Mesendoderm (in vitro differentiated cells): ENCODE data around the gene RPS5.

ENCODE experiments used
- DNase-seq: peaks from one replicate; pipeline ENCODE4 v3.0.0; 2013
- H2AK5ac ChIP-seq: 2 replicates; pipeline ENCODE4 v1.6.1; 2013; ENCODE audit warnings: low read length, inconsistent platforms
- H2BK120ac ChIP-seq: 2 replicates; pipeline ENCODE4 v1.6.1; 2013; ENCODE audit warnings: low read depth, mild to moderate bottlenecking, low read length, moderate library complexity, mixed read lengths
- H2BK15ac ChIP-seq: replicated peaks from 2 replicates; pipeline ENCODE4 v1.6.1; 2013; ENCODE audit warnings: low read depth, mild to moderate bottlenecking, moderate library complexity
- H2BK5ac ChIP-seq: 2 replicates; pipeline ENCODE4 v1.6.1; 2013; ENCODE audit warnings: low read length, inconsistent platforms
- H3K18ac ChIP-seq: 2 replicates; pipeline ENCODE4 v1.6.1; 2013; ENCODE audit warnings: mild to moderate bottlenecking, low read length, mixed read lengths
- H3K23ac ChIP-seq: one replicate; pipeline ENCODE4 v1.6.1; 2013; ENCODE audit warnings: low read length
- H3K27ac ChIP-seq: 2 replicates; pipeline ENCODE4 v1.5.1; 2013; ENCODE audit warnings: low read depth, mild to moderate bottlenecking, inconsistent platforms, low read length, moderate library complexity
- H3K27me3 ChIP-seq: 2 replicates; pipeline ENCODE4 v1.6.1; 2013; ENCODE audit warnings: low read length, control low read depth, mild to moderate bottlenecking, inconsistent platforms; ENCODE audit not compliant: insufficient read depth, poor library complexity
- H3K36me3 ChIP-seq: 2 replicates; pipeline ENCODE4 v1.6.1; 2013; ENCODE audit warnings: low read length, inconsistent platforms; ENCODE audit not compliant: control insufficient read depth, insufficient read depth
- H3K4ac ChIP-seq: one replicate; pipeline ENCODE4 v1.6.1; 2013; ENCODE audit warnings: low read depth, mild to moderate bottlenecking, low read length, moderate library complexity
- H3K4me1 ChIP-seq: 2 replicates; pipeline ENCODE4 v1.6.1; 2013; ENCODE audit warnings: low read depth, low read length, inconsistent platforms; ENCODE audit not compliant: control insufficient read depth
- H3K4me2 ChIP-seq: 2 replicates; pipeline ENCODE4 v1.6.1; 2013; ENCODE audit warnings: low read length
- H3K4me3 ChIP-seq: 2 replicates; pipeline ENCODE4 v1.5.1; 2013; ENCODE audit warnings: mild to moderate bottlenecking, low read length
- H3K56ac ChIP-seq: one replicate; pipeline ENCODE4 v1.6.1; 2013; ENCODE audit warnings: low read length
- H3K79me1 ChIP-seq: 2 replicates; pipeline ENCODE4 v1.6.1; 2013; ENCODE audit warnings: low read length, inconsistent platforms
- H3K79me2 ChIP-seq: 2 replicates; pipeline ENCODE4 v1.6.1; 2013; ENCODE audit warnings: mild to moderate bottlenecking, low read length; ENCODE audit not compliant: control insufficient read depth, insufficient read depth
- H3K9ac ChIP-seq: 2 replicates; pipeline ENCODE4 v1.6.1; 2013; ENCODE audit warnings: low read length, inconsistent platforms
- H4K5ac ChIP-seq: one replicate; pipeline ENCODE4 v1.6.1; 2013; ENCODE audit warnings: low read length
- H4K8ac ChIP-seq: one replicate; pipeline ENCODE4 v1.6.1; 2013; ENCODE audit warnings: low read depth, mild to moderate bottlenecking, control low read depth, low read length, moderate library complexity
- WGBS: extraction: QIAGEN DNeasy Blood & Tissue Kit; methylation state at CpG from one replicate; pipeline ENCODE4 v1.1.7; 2013; ENCODE audit warnings: low lambda C conversion rate, missing lambda C conversion rate; ENCODE audit not compliant: insufficient coverage; ENCODE audit errors: extremely low coverage; 5-methylcytosine and 5-hydroxymethylcytosine counted together

The RPS5 gene

DNA sequence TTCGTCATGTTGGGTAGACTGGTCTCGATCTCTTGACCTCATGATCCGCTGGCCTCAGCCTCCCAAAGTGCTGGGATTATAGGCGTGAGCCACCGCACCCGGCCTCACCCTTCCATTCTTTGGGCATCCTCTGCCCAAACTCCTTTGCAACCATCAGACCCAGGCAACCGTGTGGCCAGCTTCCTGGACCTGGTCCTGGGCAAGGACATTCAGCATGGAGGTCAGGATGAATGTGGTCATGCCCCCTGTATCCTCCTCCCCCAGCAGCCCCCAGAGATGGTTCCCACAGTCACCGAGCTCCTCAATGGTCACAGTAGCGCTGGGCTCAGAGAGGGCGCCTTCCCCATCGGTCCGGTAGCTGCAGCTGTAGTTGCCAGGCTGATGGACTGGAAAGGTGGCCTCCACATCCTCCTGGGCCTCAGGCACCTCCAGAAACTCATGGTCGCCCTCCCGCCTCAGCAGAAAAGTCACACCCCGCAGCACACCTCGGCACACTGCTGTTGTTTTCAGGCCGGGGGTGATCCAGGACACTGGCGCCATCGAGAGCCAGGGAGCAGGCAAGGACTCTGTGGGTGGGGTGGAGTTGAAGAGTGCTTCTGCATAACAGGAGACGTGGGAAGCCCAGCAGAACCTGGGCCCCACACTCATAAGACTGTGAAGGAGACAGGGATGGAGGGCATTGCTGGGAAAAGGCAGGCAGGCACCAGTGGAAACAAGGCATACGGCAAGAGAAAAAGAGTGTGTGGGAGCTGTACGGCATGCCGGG lies 34.9 kb upstream of the RPS5 start:
- no peak overlapping the region for H2BK120ac ChIP-seq
- no peak overlapping the region for H3K23ac ChIP-seq
- H3K9ac ChIP-seq: no peak overlapping the region
- no peaks in the 10 kb centered on the region for H3K79me1 ChIP-seq
- no peak overlapping the region for H4K8ac ChIP-seq
- no peak overlapping the region for H2BK15ac ChIP-seq
- H3K4me1 ChIP-seq: no peaks in the 10 kb centered on the region
- H3K4me3 ChIP-seq: no peak overlapping the region
- no CpG with 5 or more reads among the region's 23 CpGs for WGBS
- H3K18ac ChIP-seq: no peak overlapping the region
- no peaks in the 10 kb centered on the region for H3K79me2 ChIP-seq
- H3K56ac ChIP-seq: no peak overlapping the region
- no peak overlapping the region for H2BK5ac ChIP-seq
- no peak overlapping the region for H2AK5ac ChIP-seq
- H3K27ac ChIP-seq: no peak overlapping the region
- no peaks in the 10 kb centered on the region for H3K27me3 ChIP-seq
- no peak for DNase-seq
- no peaks in the 10 kb centered on the region for H3K36me3 ChIP-seq
- H4K5ac ChIP-seq: no peak overlapping the region
- H3K4ac ChIP-seq: no peak overlapping the region
- H3K4me2 ChIP-seq: no peak overlapping the region

DNA sequence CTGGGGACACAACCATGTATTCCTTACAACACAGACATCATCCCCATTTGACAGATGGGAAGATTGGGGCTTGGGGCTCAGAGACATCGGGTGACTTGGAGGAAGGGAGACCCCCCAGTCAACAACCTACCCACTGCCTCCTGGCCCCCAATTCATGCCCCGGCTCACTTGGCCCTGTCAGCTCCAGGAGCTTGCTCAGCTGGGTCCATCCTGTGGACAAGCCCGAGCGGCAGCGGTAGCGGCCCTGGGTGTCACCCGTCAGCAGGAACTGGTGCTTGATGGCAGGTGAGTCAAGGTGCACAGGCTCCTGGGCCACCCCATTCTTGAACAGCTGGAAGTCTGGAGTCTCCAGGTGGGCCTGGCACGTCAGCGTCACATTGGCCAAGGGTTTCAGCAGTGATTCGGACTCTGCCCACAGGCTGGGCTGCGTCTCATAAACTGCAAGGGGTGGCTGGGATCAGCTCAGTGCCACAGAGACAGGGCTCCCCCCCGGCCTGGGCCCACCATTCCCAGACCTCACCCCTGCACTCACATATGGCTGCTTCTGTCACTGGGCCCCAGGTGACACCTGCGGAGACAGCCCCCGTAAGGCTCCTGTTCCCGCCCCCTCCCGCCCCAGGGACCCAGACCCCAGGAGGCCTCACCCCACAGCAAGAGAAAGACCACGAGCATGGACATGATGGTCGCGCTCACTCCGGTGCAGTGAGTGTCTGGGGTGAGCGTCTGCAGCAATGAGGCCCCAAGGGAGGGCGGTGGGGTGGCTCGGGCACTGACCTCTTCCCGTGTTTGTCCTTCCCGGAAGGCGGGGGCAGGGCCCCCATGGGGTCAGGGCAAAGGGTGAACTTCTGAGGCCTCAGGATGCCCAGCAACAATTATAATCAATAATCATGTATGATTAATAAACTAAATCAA lies 34.1 kb upstream of the RPS5 start, which contains the start of gene A1BG:
Gene A1BG, minus strand, starts transcription at position 733 of the 912 bp plus-strand sequence. Its CDS starts 55 bp downstream, at position 678.
- Histone ChIP-seq H3K4me2 (no peak within 1 kb of the TSS), H4K8ac (no peak within 1 kb of the TSS), H3K79me1 (no peaks in the 10 kb centered on the region), H2AK5ac (no peak within 1 kb of the TSS), H3K27me3 (no peaks in the 10 kb centered on the region), H3K4me1 (no peaks in the 10 kb centered on the region), H2BK15ac (no peak within 1 kb of the TSS), H3K79me2 (no peaks in the 10 kb centered on the region), H3K36me3 (no peaks in the 10 kb centered on the region), H2BK5ac (no peak within 1 kb of the TSS), H3K23ac (no peak within 1 kb of the TSS), H3K4me3 (no peak within 1 kb of the TSS), H2BK120ac (no peak within 1 kb of the TSS), H3K4ac (no peak within 1 kb of the TSS), H4K5ac (no peak within 1 kb of the TSS), H3K27ac (no peak within 1 kb of the TSS), H3K56ac (no peak within 1 kb of the TSS), H3K9ac (no peak within 1 kb of the TSS), H3K18ac (no peak within 1 kb of the TSS)
- DNase-seq: no peak
- WGBS: no CpG with 5 or more reads among the region's 26 CpGs

DNA sequence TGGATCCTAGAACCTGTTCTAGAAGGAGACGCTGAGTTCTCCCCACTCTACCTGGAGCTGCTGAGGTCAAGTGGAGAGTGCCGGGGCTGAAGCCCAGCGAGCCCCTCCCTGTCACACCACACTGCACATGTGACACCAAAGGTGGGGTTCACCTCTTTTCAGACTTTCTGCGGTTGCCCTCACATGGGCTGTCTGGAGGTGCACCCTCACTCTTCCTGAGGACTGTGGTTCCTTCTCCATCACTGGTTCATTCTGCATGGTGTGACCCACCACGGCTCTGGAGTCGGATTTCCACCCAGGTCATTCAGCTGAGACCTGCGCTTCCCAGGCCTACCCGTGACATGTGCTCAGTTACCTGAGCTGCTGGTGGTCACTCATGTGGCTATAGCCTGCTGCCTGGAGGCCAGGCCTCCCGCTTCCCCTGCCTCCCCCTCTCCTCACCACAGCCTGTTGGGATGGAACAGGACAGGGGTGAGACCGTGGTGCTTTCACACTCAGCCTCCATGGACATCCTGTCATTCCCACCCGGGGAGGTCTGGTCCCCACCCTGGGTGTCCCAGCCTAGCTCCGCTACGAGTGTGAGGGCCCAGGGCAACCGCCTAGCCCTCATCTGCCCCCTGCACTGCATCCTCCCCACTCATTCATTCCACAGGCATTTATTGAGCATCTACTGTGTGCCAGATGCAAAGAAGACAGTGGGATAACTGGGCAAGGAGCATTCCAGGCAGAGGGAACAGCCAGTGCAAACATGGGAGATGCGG lies 33.2 kb upstream of the RPS5 start:
- no peak overlapping the region for H3K4me3 ChIP-seq
- WGBS: no CpG with 5 or more reads among the region's 15 CpGs
- DNase-seq: no peak
- H3K4me1 ChIP-seq: no peaks in the 10 kb centered on the region
- no peak overlapping the region for H2BK15ac ChIP-seq
- no peak overlapping the region for H4K5ac ChIP-seq
- H4K8ac ChIP-seq: no peak overlapping the region
- H3K9ac ChIP-seq: no peak overlapping the region
- H3K23ac ChIP-seq: no peak overlapping the region
- no peaks in the 10 kb centered on the region for H3K36me3 ChIP-seq
- no peak overlapping the region for H2AK5ac ChIP-seq
- no peaks in the 10 kb centered on the region for H3K27me3 ChIP-seq
- no peak overlapping the region for H3K27ac ChIP-seq
- no peaks in the 10 kb centered on the region for H3K79me1 ChIP-seq
- no peaks in the 10 kb centered on the region for H3K79me2 ChIP-seq
- H3K18ac ChIP-seq: no peak overlapping the region
- H2BK120ac ChIP-seq: no peak overlapping the region
- no peak overlapping the region for H3K4me2 ChIP-seq
- no peak overlapping the region for H3K4ac ChIP-seq
- no peak overlapping the region for H3K56ac ChIP-seq
- no peak overlapping the region for H2BK5ac ChIP-seq

DNA sequence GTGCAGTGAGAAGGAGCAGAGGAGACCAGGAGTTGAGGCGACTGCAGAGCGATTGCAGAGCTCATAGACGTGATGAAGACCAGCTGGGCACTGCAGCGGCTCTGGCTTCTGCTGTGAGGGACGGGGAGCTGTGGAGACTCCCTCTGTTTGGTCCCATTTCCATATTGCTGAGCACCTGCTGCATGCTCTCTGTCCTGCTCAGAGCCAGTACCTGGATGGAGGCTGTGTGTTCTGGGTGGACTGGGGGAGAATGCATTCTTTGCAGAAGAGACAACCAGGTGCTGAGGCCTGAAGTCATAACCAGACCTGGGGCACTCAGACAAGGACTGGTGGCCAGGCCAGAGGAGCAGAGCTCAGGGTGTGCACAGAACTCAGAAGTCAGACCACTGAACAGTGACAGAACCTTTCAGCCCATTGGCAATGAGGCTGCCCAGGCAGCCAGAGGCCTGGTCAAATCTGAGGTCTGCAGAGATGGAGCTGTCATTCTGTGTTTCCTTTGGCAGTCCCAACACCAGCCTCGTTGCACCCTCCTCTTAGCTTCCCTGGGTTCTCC lies 32.5 kb upstream of the RPS5 start:
- Histone ChIP-seq H3K79me2 (no peaks in the 10 kb centered on the region), H3K4me2 (no peak overlapping the region), H3K79me1 (no peaks in the 10 kb centered on the region), H3K27me3 (no peaks in the 10 kb centered on the region), H2AK5ac (no peak overlapping the region), H3K23ac (no peak overlapping the region), H3K4me1 (no peaks in the 10 kb centered on the region), H3K18ac (no peak overlapping the region), H2BK15ac (no peak overlapping the region), H3K4me3 (no peak overlapping the region), H3K36me3 (no peaks in the 10 kb centered on the region), H3K27ac (no peak overlapping the region), H4K5ac (no peak overlapping the region), H3K4ac (no peak overlapping the region), H2BK120ac (no peak overlapping the region), H4K8ac (no peak overlapping the region), H2BK5ac (no peak overlapping the region), H3K56ac (no peak overlapping the region), H3K9ac (no peak overlapping the region)
- no peak for DNase-seq
- no CpG with 5 or more reads among the region's 6 CpGs for WGBS

DNA sequence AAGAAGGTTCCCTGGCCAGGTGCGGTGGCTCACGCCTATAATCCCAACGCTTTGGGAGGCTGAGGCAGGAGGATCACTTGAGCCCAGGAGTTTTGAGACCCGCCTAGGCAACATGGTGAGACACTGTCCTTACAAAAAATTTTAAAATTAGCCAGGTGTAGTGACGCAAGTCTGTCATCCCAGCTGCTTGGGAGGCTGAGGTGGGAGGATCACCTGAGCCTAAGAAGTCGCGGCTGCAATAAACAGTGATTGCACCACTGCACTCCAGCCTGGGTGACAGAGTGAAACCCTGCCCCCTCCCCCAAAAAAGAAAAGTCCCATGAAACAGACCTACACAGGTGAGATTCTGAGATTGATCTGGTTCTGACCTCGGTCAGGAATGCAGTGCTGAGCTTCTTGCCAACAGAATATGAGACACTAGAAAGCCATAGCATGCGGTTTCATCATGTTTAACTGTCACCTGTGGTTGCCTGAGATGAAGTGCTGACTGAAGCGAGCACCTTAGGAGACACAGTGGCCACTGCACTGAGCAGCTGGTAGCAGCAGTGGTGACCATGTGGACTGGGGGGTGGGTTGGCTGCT lies 31.8 kb upstream of the RPS5 start:
- H2BK120ac ChIP-seq: no peak overlapping the region
- H3K4ac ChIP-seq: no peak overlapping the region
- H3K4me3 ChIP-seq: no peak overlapping the region
- H3K56ac ChIP-seq: no peak overlapping the region
- H2BK5ac ChIP-seq: no peak overlapping the region
- no peak overlapping the region for H3K18ac ChIP-seq
- no peaks in the 10 kb centered on the region for H3K4me1 ChIP-seq
- no peak overlapping the region for H2BK15ac ChIP-seq
- no CpG with 5 or more reads among the region's 10 CpGs for WGBS
- H3K9ac ChIP-seq: no peak overlapping the region
- no peaks in the 10 kb centered on the region for H3K79me2 ChIP-seq
- no peak overlapping the region for H3K4me2 ChIP-seq
- H2AK5ac ChIP-seq: no peak overlapping the region
- no peak overlapping the region for H4K8ac ChIP-seq
- H3K27ac ChIP-seq: no peak overlapping the region
- H4K5ac ChIP-seq: no peak overlapping the region
- H3K27me3 ChIP-seq: no peaks in the 10 kb centered on the region
- no peaks in the 10 kb centered on the region for H3K79me1 ChIP-seq
- H3K36me3 ChIP-seq: no peaks in the 10 kb centered on the region
- no peak for DNase-seq
- H3K23ac ChIP-seq: no peak overlapping the region
